ENCODE data around the gene UBE2G1. TPM values are rescaled to one million over a fixed set of nuclear protein-coding genes. Genes with fewer than 3 reads are reported as not detected.
"Not testable (repeated sequence)": the region's sequence is repeated elsewhere in the genome, so short reads cannot be mapped to it uniquely, and the experiment has no call there.

UBE2G1 gene
- polyA plus RNA-seq, 1 donor: 45.7 TPM

GRCh38 chr17:4377247-4377646 lies 10.8 kb upstream of the UBE2G1 start:
- not testable (repeated sequence) for H3K4me1 ChIP-seq (ENCODE audit: control insufficient read depth, insufficient read depth, low read length); H3K36me3 ChIP-seq (ENCODE audit: control insufficient read depth, insufficient read depth, low read length); H3K4me3 ChIP-seq (ENCODE audit: low read length); H3K27ac ChIP-seq (ENCODE audit: low read length); DNase-seq; H3K9me3 ChIP-seq (ENCODE audit: control insufficient read depth, low read depth, low read length); H3K27me3 ChIP-seq (ENCODE audit: control insufficient read depth, insufficient read depth, low read length)
- whole genome bisulfite sequencing (ENCODE audit: insufficient coverage, low lambda C conversion rate): no CpG with 5 or more reads among the region's 7 CpGs

GRCh38 chr17:4375796-4376440 lies 9.4 kb upstream of the UBE2G1 start:
- H3K9me3 ChIP-seq (ENCODE audit: control insufficient read depth, low read depth, low read length); H3K27me3 ChIP-seq (ENCODE audit: control insufficient read depth, insufficient read depth, low read length); H3K4me1 ChIP-seq (ENCODE audit: control insufficient read depth, insufficient read depth, low read length); H3K27ac ChIP-seq (ENCODE audit: low read length); H3K36me3 ChIP-seq (ENCODE audit: control insufficient read depth, insufficient read depth, low read length); H3K4me3 ChIP-seq (ENCODE audit: low read length); DNase-seq: not testable (repeated sequence)
- WGBS (ENCODE audit: insufficient coverage, low lambda C conversion rate): no CpG with 5 or more reads among the region's 14 CpGs

- no peaks in the 10 kb centered on the region for H3K36me3 ChIP-seq (ENCODE audit: control insufficient read depth, insufficient read depth, low read length)
- no peak overlapping the region for H3K4me3 ChIP-seq (ENCODE audit: low read length)
- H3K27ac ChIP-seq (ENCODE audit: low read length): no peak overlapping the region
- no peak for DNase-seq
- no peaks in the 10 kb centered on the region for H3K9me3 ChIP-seq (ENCODE audit: control insufficient read depth, low read depth, low read length)
- 80% methylated on average over 4 of the region's 7 CpGs for WGBS (ENCODE audit: insufficient coverage, low lambda C conversion rate)
- no peaks in the 10 kb centered on the region for H3K4me1 ChIP-seq (ENCODE audit: control insufficient read depth, insufficient read depth, low read length)
- H3K27me3 ChIP-seq (ENCODE audit: control insufficient read depth, insufficient read depth, low read length): no peaks in the 10 kb centered on the region
Measured at GRCh38 chr17:4375039-4375748, 8.7 kb upstream of the UBE2G1 start.

GRCh38 chr17:4369557-4370230 lies 3.2 kb upstream of the UBE2G1 start:
- Histone ChIP-seq H3K9me3 (ENCODE audit: control insufficient read depth, low read depth, low read length) (no peaks in the 10 kb centered on the region), H3K4me1 (ENCODE audit: control insufficient read depth, insufficient read depth, low read length) (peaks cover 2% of the 10 kb centered on the region), H3K4me3 (ENCODE audit: low read length) (no peak overlapping the region), H3K27me3 (ENCODE audit: control insufficient read depth, insufficient read depth, low read length) (no peaks in the 10 kb centered on the region), H3K36me3 (ENCODE audit: control insufficient read depth, insufficient read depth, low read length) (no peaks in the 10 kb centered on the region), H3K27ac (ENCODE audit: low read length) (no peak overlapping the region)
- DNase-seq: no peak
- WGBS (ENCODE audit: insufficient coverage, low lambda C conversion rate): 90% methylated on average over 9 of the region's 16 CpGs

GRCh38 chr17:4368341-4368740 lies 1.9 kb upstream of the UBE2G1 start:
- no peaks in the 10 kb centered on the region for H3K9me3 ChIP-seq (ENCODE audit: control insufficient read depth, low read depth, low read length)
- whole genome bisulfite sequencing (ENCODE audit: insufficient coverage, low lambda C conversion rate): no CpG with 5 or more reads among the region's 5 CpGs
- H3K27me3 ChIP-seq (ENCODE audit: control insufficient read depth, insufficient read depth, low read length): no peaks in the 10 kb centered on the region
- H3K36me3 ChIP-seq (ENCODE audit: control insufficient read depth, insufficient read depth, low read length): no peaks in the 10 kb centered on the region
- no peak for DNase-seq
- H3K4me3 ChIP-seq (ENCODE audit: low read length): no peak overlapping the region
- H3K4me1 ChIP-seq (ENCODE audit: control insufficient read depth, insufficient read depth, low read length): peaks cover 7% of the 10 kb centered on the region
- H3K27ac ChIP-seq (ENCODE audit: low read length): no peak overlapping the region

- Histone ChIP-seq H3K27ac (ENCODE audit: low read length) (peak overlapping the region; percentile 90), H3K4me3 (ENCODE audit: low read length) (peak overlapping the region; percentile 42)
- not testable (repeated sequence) for H3K4me1 ChIP-seq (ENCODE audit: control insufficient read depth, insufficient read depth, low read length); H3K27me3 ChIP-seq (ENCODE audit: control insufficient read depth, insufficient read depth, low read length); H3K9me3 ChIP-seq (ENCODE audit: control insufficient read depth, low read depth, low read length); H3K36me3 ChIP-seq (ENCODE audit: control insufficient read depth, insufficient read depth, low read length); DNase-seq
- WGBS (ENCODE audit: insufficient coverage, low lambda C conversion rate): no CpG with 5 or more reads among the region's 10 CpGs
Measured at GRCh38 chr17:4367177-4367576, 702 bp upstream of the UBE2G1 start.

- no CpG with 5 or more reads among the region's 82 CpGs for WGBS (ENCODE audit: insufficient coverage, low lambda C conversion rate)
- H3K36me3 ChIP-seq (ENCODE audit: control insufficient read depth, insufficient read depth, low read length): peaks cover 11% of the 10 kb centered on the region
- DNase-seq: peak in 1 of 2 donors; percentile 61
- H3K9me3 ChIP-seq (ENCODE audit: control insufficient read depth, low read depth, low read length): no peaks in the 10 kb centered on the region
- peak overlapping the region; percentile 82 for H3K27ac ChIP-seq (ENCODE audit: low read length)
- H3K4me3 ChIP-seq (ENCODE audit: low read length): peak overlapping the region; percentile 48
- no peaks in the 10 kb centered on the region for H3K27me3 ChIP-seq (ENCODE audit: control insufficient read depth, insufficient read depth, low read length)
- H3K4me1 ChIP-seq (ENCODE audit: control insufficient read depth, insufficient read depth, low read length): peaks cover 7% of the 10 kb centered on the region
Measured at GRCh38 chr17:4365628-4366326, 698 bp downstream of the UBE2G1 start.

GRCh38 chr17:4365103-4365627 lies 1.3 kb downstream of the UBE2G1 start:
- no CpG with 5 or more reads among the region's 38 CpGs for WGBS (ENCODE audit: insufficient coverage, low lambda C conversion rate)
- Histone ChIP-seq H3K4me1 (ENCODE audit: control insufficient read depth, insufficient read depth, low read length) (peaks cover 7% of the 10 kb centered on the region), H3K4me3 (ENCODE audit: low read length) (peak overlapping the region; percentile 48), H3K36me3 (ENCODE audit: control insufficient read depth, insufficient read depth, low read length) (peaks cover 11% of the 10 kb centered on the region), H3K27me3 (ENCODE audit: control insufficient read depth, insufficient read depth, low read length) (no peaks in the 10 kb centered on the region), H3K27ac (ENCODE audit: low read length) (peak overlapping the region; percentile 82), H3K9me3 (ENCODE audit: control insufficient read depth, low read depth, low read length) (no peaks in the 10 kb centered on the region)
- DNase-seq: peak; percentile 89 to 90

GRCh38 chr17:4364622-4365041 lies 1.8 kb downstream of the UBE2G1 start:
- H3K4me3 ChIP-seq (ENCODE audit: low read length): peak overlapping the region; percentile 48
- H3K36me3 ChIP-seq (ENCODE audit: control insufficient read depth, insufficient read depth, low read length): peaks cover 11% of the 10 kb centered on the region
- no peak for DNase-seq
- no peaks in the 10 kb centered on the region for H3K27me3 ChIP-seq (ENCODE audit: control insufficient read depth, insufficient read depth, low read length)
- no peaks in the 10 kb centered on the region for H3K9me3 ChIP-seq (ENCODE audit: control insufficient read depth, low read depth, low read length)
- WGBS (ENCODE audit: insufficient coverage, low lambda C conversion rate): no CpG with 5 or more reads among the region's 18 CpGs
- no peak overlapping the region for H3K27ac ChIP-seq (ENCODE audit: low read length)
- H3K4me1 ChIP-seq (ENCODE audit: control insufficient read depth, insufficient read depth, low read length): peaks cover 7% of the 10 kb centered on the region

- Histone ChIP-seq H3K4me1 (ENCODE audit: control insufficient read depth, insufficient read depth, low read length) (peaks cover 7% of the 10 kb centered on the region), H3K9me3 (ENCODE audit: control insufficient read depth, low read depth, low read length) (no peaks in the 10 kb centered on the region), H3K4me3 (ENCODE audit: low read length) (no peak overlapping the region), H3K27me3 (ENCODE audit: control insufficient read depth, insufficient read depth, low read length) (no peaks in the 10 kb centered on the region), H3K27ac (ENCODE audit: low read length) (no peak overlapping the region), H3K36me3 (ENCODE audit: control insufficient read depth, insufficient read depth, low read length) (peaks cover 11% of the 10 kb centered on the region)
- no peak for DNase-seq
- WGBS (ENCODE audit: insufficient coverage, low lambda C conversion rate): no CpG with 5 or more reads among the region's 4 CpGs
Measured at GRCh38 chr17:4362141-4362540, 4.3 kb downstream of the UBE2G1 start.
